Colonic mucosa (tissue), 4 donors: ENCODE data around the gene TEX264. TPM values are rescaled to one million over a fixed set of nuclear protein-coding genes. Genes with fewer than 3 reads are reported as not detected.
A peak's percentile ranks its signal among the peaks of the same experiment; 100 is the strongest.
"Not testable (repeated sequence)": the region's sequence is repeated elsewhere in the genome, so short reads cannot be mapped to it uniquely, and the experiment has no call there.

Experiments used
- DNase-seq: peaks from one replicate; pipeline ENCODE4 v3.0.0-alpha.2; 2020
- H3K27ac ChIP-seq: fragments of 200-600 bp; one replicate; pipeline ENCODE4 v1.8.0; 2021
- H3K27me3 ChIP-seq: fragments of 200-600 bp; one replicate; pipeline ENCODE4 v1.8.0; 2021
- H3K36me3 ChIP-seq: fragments of 200-600 bp; one replicate; pipeline ENCODE4 v1.8.0; 2021
- H3K4me1 ChIP-seq: fragments of 200-600 bp; one replicate; pipeline ENCODE4 v1.8.0; 2021; ENCODE audit warnings: mild to moderate bottlenecking
- H3K4me3 ChIP-seq: fragments of 200-600 bp; one replicate; pipeline ENCODE4 v1.8.0; 2021
- H3K9ac ChIP-seq, 2 donors: one replicate each; pipeline ENCODE4 v1.7.0; 2013; ENCODE audit warnings: control low read depth in 2 of 2, low read depth in 2 of 2, low read length in 2 of 2
- H3K9me3 ChIP-seq: fragments of 200-600 bp; one replicate; pipeline ENCODE4 v1.8.0; 2021
- intact Hi-C: fragments of 100-400 bp; cut with DNase I; formaldehyde crosslinking; loops from one replicate; pipeline ENCODE4 v1.14.1; 2022
- total RNA-seq, 2 donors: library from RNA; stranded (reverse); fragmentation: NEBNext Ultra II Directional in 1 of 2; extraction: Animal tissue kit (Norgen Biotek cat#: 25700) in 1 of 2; gene quantifications; one replicate each; pipeline ENCODE4 v1.2.1, GENCODE V29; 2021
- TF ChIP-seq, protein P1 (sequence below): fragments of 200-600 bp; IDR thresholded peaks from one replicate; pipeline ENCODE4 v1.8.0; 2022; ENCODE audit warnings: antibody characterized with exemption, mild to moderate bottlenecking
- donor health status: healthy.
- donor health status: DM: no; HTN: no; CAD: no.
- donor health status: DM: no; HTN: no; CAD: no.

Gene TEX264
- total RNA-seq, 2 donors from 2014 or later = 54.0 to 92.3 TPM

DNA sequence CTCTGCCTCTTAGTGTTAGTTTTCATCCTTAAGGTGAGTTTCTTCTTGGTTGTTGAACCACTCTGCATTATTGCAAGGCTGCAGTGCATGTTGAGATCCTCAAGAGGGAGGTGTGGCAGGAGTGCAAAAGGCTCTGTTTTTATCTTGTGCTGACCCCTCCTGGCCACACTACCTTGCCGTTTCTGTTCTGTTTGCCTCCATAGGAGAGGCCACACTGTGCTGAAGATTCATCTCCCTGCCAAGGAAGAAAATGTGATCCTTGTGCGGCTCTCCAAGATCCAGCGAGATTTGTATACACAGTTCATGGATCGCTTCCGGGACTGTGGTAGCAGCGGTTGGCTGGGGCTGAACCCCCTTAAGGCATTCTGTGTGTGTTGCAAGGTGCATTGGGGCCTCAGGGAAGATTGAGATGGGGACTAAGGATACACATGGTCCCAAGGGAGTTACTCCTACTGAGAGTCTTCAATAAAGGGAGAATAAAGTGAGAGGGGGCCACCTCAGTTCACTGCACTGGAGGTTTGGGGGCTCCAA is 33.0 kb upstream of the TEX264 start:
- Histone ChIP-seq H3K4me1 (no peaks in the 10 kb centered on the region), H3K9ac (no peak overlapping the region), H3K36me3 (peaks cover 10% of the 10 kb centered on the region), H3K9me3 (no peaks in the 10 kb centered on the region), H3K4me3 (no peak overlapping the region), H3K27me3 (no peaks in the 10 kb centered on the region), H3K27ac (no peak overlapping the region)
- TF ChIP-seq, protein P1, sequence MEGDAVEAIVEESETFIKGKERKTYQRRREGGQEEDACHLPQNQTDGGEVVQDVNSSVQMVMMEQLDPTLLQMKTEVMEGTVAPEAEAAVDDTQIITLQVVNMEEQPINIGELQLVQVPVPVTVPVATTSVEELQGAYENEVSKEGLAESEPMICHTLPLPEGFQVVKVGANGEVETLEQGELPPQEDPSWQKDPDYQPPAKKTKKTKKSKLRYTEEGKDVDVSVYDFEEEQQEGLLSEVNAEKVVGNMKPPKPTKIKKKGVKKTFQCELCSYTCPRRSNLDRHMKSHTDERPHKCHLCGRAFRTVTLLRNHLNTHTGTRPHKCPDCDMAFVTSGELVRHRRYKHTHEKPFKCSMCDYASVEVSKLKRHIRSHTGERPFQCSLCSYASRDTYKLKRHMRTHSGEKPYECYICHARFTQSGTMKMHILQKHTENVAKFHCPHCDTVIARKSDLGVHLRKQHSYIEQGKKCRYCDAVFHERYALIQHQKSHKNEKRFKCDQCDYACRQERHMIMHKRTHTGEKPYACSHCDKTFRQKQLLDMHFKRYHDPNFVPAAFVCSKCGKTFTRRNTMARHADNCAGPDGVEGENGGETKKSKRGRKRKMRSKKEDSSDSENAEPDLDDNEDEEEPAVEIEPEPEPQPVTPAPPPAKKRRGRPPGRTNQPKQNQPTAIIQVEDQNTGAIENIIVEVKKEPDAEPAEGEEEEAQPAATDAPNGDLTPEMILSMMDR = peak; percentile 61
- intact Hi-C loops = loop anchor here (1.0 kb wide), 1 partner anchor 136 kb away; no protein-coding TSS in a partner anchor
- DNase-seq = peak; percentile 40

DNA sequence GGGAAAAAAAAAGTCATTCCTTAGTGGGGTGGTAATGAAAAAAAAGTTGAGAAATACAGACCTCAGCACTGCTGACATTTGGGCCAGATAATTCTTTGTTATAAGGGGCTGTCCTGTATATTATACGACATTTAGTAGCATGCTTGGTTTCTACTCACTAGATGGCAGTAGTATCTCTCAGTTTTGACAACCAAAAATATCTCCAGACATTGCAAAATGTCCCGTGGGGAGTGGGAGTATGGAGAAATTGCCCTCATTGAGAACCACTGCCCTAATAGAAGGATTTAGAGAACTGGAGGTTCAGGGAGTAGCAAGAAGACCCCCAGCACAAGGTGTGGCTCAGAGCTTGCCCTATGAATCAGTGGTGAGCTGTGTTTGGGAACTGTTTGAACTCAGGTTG is 28.6 kb upstream of the TEX264 start:
- Histone ChIP-seq H3K4me1 (no peaks in the 10 kb centered on the region), H3K27ac (no peak overlapping the region), H3K27me3 (no peaks in the 10 kb centered on the region), H3K36me3 (peaks cover 27% of the 10 kb centered on the region), H3K4me3 (no peak overlapping the region), H3K9me3 (no peaks in the 10 kb centered on the region), H3K9ac (no peak overlapping the region)
- intact Hi-C loops = loop anchor here (5.0 kb wide), 1 partner anchor 40 kb away; no protein-coding TSS in a partner anchor
- TF ChIP-seq, protein P1 = no peak
- no peak for DNase-seq

DNA sequence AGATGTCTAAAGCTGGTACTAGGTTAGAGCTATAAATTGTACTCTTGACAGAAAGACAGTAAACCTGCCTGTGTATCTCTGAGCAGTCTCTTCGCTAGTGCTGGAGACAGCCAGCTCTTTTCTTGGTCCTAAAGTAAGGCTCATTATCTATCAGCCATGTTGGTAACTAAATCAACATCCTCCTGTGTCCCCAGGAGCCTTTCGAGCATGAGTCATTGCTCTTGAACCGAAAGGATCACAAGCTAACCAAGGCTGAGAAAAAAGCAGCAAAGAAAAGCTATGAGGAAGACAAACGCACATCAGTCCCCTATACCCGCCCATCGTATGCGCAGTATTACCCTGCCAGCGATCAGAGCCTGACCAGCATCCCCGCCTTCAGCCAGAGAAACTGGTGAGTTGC is 25.0 kb upstream of the TEX264 start:
- Histone ChIP-seq H3K9ac (no peak overlapping the region), H3K27me3 (no peaks in the 10 kb centered on the region), H3K36me3 (peaks cover 25% of the 10 kb centered on the region), H3K4me3 (no peak overlapping the region), H3K9me3 (no peaks in the 10 kb centered on the region), H3K4me1 (no peaks in the 10 kb centered on the region), H3K27ac (no peak overlapping the region)
- no peak for DNase-seq
- TF ChIP-seq, protein P1 = no peak
- intact Hi-C loops = no loop called here

DNA sequence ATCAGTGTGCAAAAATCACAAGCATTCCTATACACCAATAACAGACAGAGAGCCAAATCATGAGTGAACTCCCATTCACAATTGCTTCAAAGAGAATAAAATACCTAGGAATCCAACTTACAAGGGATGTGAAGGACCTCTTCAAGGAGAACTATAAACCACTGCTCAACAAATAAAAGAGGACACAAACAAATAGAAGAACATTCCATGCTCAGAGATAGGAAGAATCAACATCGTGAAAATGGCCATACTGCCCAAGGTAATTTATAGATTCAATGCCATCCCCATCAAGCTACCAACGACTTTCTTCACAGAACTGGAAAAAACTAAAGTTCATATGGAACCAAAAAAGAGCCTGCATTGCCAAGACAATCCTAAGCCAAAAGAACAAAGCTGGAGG is 18.9 kb upstream of the TEX264 start:
- DNase-seq, H3K4me3 ChIP-seq, intact Hi-C loops, H3K9me3 ChIP-seq, H3K27ac ChIP-seq, H3K27me3 ChIP-seq, H3K9ac ChIP-seq, H3K4me1 ChIP-seq: not testable (repeated sequence)
- H3K36me3 ChIP-seq = peaks cover 11% of the 10 kb centered on the region

DNA sequence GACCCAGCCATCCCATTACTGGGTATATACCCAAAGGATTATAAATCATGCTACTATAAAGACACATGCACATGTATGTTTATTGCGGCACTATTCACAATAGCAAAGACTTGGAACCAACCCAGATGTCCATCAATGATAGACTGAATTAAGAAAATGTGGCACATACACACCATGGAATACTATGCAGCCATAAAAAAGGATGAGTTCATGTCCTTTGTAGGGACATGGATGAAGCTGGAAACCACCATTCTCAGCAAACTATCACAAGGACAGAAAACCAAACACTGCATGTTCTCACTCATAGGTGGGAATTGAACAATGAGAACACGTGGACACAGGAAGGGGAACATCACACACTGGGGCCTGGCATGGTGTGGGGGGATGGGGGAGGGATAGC is 17.6 kb upstream of the TEX264 start:
- intact Hi-C loops, H3K4me1 ChIP-seq, H3K4me3 ChIP-seq, H3K36me3 ChIP-seq, DNase-seq, H3K27me3 ChIP-seq, H3K9me3 ChIP-seq, H3K9ac ChIP-seq, H3K27ac ChIP-seq: not testable (repeated sequence)

DNA sequence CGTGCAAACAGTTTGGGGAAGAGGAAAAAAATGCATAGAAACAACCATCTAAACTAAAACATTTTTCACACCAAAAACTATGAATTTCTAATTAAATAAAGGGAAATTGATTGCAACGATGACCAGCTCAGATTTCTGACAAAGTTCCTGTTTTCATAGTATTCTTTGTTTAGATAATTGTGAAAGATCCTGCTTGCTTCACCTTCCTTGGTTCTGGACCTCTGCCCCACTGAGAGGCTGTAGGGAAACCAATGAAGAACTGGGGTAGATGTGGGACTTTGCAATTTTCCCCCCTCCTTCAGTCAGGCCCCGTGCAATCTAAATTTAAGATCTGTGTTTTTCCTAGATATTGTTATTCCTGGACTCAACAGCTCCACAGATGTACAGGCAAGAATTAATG is 13.8 kb upstream of the TEX264 start:
- H3K4me3 ChIP-seq = no peak overlapping the region
- H3K36me3 ChIP-seq = no peaks in the 10 kb centered on the region
- intact Hi-C loops = no loop called here
- H3K27me3 ChIP-seq = no peaks in the 10 kb centered on the region
- H3K9me3 ChIP-seq = no peaks in the 10 kb centered on the region
- TF ChIP-seq, protein P1 = no peak
- no peak overlapping the region for H3K27ac ChIP-seq
- no peaks in the 10 kb centered on the region for H3K4me1 ChIP-seq
- DNase-seq = no peak
- H3K9ac ChIP-seq = no peak overlapping the region
